Ovary (tissue), 3 donors: ENCODE data around the gene AGBL2.

ENCODE experiments used
- EP300 ChIP-seq: sonication (generic); formaldehyde crosslinking; IDR thresholded peaks from one replicate; pipeline ENCODE4 v1.6.1; 2017; ENCODE audit warnings: antibody characterized with exemption
- TF ChIP-seq, protein P1 (sequence below), 3 donors: fragments of 450-650 bp in 2 of 3; fragments of 200-600 bp in 1 of 3; IDR thresholded peaks; one replicate each; pipeline versions ENCODE4 v1.5.1 to v1.8.0; 2016 to 2022; ENCODE audit warnings: antibody characterized with exemption in 3 of 3, mild to moderate bottlenecking in 1 of 3
- donor health status: DM: no; HTN: no; CAD: no.

DNA sequence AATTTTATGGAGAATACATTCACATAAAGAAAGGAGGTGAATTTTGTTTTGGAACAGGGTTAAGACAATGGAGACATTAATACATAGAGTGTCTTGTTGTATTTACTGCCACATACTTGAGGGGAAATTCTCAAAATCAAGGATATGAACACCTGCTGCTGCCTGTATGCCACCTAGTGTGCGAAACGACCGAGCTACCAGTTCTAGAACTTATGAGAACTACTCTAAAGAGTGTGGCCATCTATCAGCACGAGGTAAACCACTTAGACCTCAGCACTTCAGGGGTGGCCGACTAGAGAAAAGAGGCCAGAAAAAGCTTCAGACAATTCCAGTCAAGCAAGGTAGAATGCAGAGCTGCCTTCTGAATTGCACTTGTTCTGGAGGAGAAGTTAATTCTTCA is 1.5 kb upstream of the AGBL2 start:
- TF ChIP-seq, protein P1, sequence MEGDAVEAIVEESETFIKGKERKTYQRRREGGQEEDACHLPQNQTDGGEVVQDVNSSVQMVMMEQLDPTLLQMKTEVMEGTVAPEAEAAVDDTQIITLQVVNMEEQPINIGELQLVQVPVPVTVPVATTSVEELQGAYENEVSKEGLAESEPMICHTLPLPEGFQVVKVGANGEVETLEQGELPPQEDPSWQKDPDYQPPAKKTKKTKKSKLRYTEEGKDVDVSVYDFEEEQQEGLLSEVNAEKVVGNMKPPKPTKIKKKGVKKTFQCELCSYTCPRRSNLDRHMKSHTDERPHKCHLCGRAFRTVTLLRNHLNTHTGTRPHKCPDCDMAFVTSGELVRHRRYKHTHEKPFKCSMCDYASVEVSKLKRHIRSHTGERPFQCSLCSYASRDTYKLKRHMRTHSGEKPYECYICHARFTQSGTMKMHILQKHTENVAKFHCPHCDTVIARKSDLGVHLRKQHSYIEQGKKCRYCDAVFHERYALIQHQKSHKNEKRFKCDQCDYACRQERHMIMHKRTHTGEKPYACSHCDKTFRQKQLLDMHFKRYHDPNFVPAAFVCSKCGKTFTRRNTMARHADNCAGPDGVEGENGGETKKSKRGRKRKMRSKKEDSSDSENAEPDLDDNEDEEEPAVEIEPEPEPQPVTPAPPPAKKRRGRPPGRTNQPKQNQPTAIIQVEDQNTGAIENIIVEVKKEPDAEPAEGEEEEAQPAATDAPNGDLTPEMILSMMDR (IDR thresholded peaks at IDR 0.05), result no peak
- no peak for TF ChIP-seq EP300
